Tibial nerve (tissue), 4 donors: ENCODE measurements around the gene TMEM151B. TPM values are rescaled to one million over a fixed set of nuclear protein-coding genes. Genes with fewer than 3 reads are reported as not detected.

Experiments
- DNase-seq, 2 donors: peaks; one replicate each; pipeline ENCODE4 v3.0.0-alpha.2; 2019; ENCODE audit warnings: low spot score in 2 of 2
- H3K27ac ChIP-seq, 4 donors: fragments of 200-600 bp; sonication (generic) in 3 of 4; one replicate each; pipeline ENCODE4 v1.5.1; 2017 to 2019; ENCODE audit warnings: mild to moderate bottlenecking in 1 of 4
- H3K27me3 ChIP-seq, 2 donors: fragments of 200-600 bp; sonication (generic) in 1 of 2; one replicate each; pipeline versions ENCODE4 v1.5.1 to v1.6.0; 2017 to 2019
- H3K36me3 ChIP-seq, 3 donors: fragments of 200-600 bp; sonication (generic); one replicate each; pipeline ENCODE4 v1.5.1; 2018 to 2019
- H3K4me1 ChIP-seq, 4 donors: fragments of 200-600 bp; sonication (generic) in 3 of 4; one replicate each; pipeline ENCODE4 v1.5.1; 2017 to 2019
- H3K4me3 ChIP-seq, 4 donors: fragments of 200-600 bp; sonication (generic) in 3 of 4; one replicate each; pipeline ENCODE4 v1.5.1; 2017 to 2019; ENCODE audit warnings: mild to moderate bottlenecking in 1 of 4, moderate library complexity in 1 of 4
- H3K9me3 ChIP-seq, 4 donors: fragments of 200-600 bp; sonication (generic) in 3 of 4; one replicate each; pipeline ENCODE4 v1.5.1; 2017 to 2019
- EP300 ChIP-seq, 2 donors: sonication (generic); formaldehyde crosslinking; IDR thresholded peaks; one replicate each; pipeline ENCODE4 v1.6.1; 2017; ENCODE audit warnings: antibody characterized with exemption in 2 of 2, mild to moderate bottlenecking in 1 of 2
- POLR2A ChIP-seq, 2 donors: fragments of 450-650 bp; IDR thresholded peaks; one replicate each; pipeline ENCODE4 v1.6.1; 2017; ENCODE audit warnings: antibody characterized with exemption in 2 of 2, mild to moderate bottlenecking in 2 of 2, moderate library complexity in 2 of 2
- WGBS, 2 donors: methylation state at CpG; one replicate each; pipeline ENCODE4 v1.1.5; 2018; 5-methylcytosine and 5-hydroxymethylcytosine counted together
- total RNA-seq, 4 donors: library from RNA; depleted of rRNA; stranded (reverse); fragments of >200 nt; gene quantifications; one replicate each; pipeline ENCODE4 v1.1.0, GENCODE V29; 2016
- TF ChIP-seq, protein P1 (sequence below), 5 experiments: fragments of 200-600 bp in 3 of 5; fragments of 450-650 bp in 2 of 5; sonication (generic) in 3 of 5; IDR thresholded peaks; one replicate each; pipeline ENCODE4 v1.5.1; 2016 to 2019; ENCODE audit warnings: antibody characterized with exemption in 5 of 5, mild to moderate bottlenecking in 3 of 5, moderate library complexity in 2 of 5

TMEM151B gene
- total RNA-seq, 4 donors from 2014 or later, result 0.42 TPM; not detected in 3

DNA sequence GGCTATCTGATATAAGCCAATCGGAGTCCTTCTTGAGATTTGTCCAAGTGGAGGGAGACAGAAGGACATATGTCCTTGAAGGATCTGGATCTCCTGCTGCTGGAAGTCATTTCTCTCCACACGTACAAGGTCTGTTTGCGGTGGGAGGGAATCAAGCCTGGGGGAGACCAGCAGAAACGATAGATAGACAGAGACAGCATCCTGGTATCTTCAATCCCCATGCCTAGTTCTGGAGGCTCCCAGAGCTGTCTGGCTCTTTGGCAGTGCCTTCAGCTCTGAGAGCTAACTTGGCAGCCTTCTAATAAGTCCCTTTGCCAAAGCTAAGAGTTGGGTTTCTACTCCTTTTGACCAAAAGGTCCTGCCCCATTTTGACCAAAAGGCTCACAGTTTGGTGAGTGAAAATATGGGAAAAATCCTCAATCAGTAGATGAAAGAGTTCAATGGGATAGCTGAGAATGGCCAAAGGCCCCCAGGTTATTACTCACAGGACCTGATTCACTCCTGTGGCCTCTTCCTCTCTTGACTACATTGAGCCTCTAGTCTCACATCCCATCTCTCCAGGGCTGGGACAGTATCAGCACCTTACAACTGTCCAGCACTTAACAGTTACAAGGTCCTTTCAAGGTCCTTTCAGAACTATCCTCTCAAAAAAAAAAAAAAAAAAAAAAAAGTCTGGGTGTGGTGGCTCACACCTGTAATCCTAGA, 22.6 kb downstream of the TMEM151B start:
- no peak overlapping the region for H3K4me3 ChIP-seq
- no peak overlapping the region for H3K27ac ChIP-seq
- peaks cover 0 to 12% (median 9%) of the 10 kb centered on the region in 4 donors for H3K4me1 ChIP-seq
- DNase-seq, result no peak
- TF ChIP-seq, protein P1, sequence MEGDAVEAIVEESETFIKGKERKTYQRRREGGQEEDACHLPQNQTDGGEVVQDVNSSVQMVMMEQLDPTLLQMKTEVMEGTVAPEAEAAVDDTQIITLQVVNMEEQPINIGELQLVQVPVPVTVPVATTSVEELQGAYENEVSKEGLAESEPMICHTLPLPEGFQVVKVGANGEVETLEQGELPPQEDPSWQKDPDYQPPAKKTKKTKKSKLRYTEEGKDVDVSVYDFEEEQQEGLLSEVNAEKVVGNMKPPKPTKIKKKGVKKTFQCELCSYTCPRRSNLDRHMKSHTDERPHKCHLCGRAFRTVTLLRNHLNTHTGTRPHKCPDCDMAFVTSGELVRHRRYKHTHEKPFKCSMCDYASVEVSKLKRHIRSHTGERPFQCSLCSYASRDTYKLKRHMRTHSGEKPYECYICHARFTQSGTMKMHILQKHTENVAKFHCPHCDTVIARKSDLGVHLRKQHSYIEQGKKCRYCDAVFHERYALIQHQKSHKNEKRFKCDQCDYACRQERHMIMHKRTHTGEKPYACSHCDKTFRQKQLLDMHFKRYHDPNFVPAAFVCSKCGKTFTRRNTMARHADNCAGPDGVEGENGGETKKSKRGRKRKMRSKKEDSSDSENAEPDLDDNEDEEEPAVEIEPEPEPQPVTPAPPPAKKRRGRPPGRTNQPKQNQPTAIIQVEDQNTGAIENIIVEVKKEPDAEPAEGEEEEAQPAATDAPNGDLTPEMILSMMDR (IDR thresholded peaks at IDR 0.05), result no peak
- TF ChIP-seq POLR2A (IDR thresholded peaks at IDR 0.05) (no peak), EP300 (IDR thresholded peaks at IDR 0.05) (no peak)
- WGBS, 2 donors, result 86 to 89% methylated on average over 4 of the region's 4 CpGs
- H3K9me3 ChIP-seq, result no peaks in the 10 kb centered on the region
- no peaks in the 10 kb centered on the region for H3K36me3 ChIP-seq
- H3K27me3 ChIP-seq, result peaks cover 2 to 91% of the 10 kb centered on the region in 2 donors

DNA sequence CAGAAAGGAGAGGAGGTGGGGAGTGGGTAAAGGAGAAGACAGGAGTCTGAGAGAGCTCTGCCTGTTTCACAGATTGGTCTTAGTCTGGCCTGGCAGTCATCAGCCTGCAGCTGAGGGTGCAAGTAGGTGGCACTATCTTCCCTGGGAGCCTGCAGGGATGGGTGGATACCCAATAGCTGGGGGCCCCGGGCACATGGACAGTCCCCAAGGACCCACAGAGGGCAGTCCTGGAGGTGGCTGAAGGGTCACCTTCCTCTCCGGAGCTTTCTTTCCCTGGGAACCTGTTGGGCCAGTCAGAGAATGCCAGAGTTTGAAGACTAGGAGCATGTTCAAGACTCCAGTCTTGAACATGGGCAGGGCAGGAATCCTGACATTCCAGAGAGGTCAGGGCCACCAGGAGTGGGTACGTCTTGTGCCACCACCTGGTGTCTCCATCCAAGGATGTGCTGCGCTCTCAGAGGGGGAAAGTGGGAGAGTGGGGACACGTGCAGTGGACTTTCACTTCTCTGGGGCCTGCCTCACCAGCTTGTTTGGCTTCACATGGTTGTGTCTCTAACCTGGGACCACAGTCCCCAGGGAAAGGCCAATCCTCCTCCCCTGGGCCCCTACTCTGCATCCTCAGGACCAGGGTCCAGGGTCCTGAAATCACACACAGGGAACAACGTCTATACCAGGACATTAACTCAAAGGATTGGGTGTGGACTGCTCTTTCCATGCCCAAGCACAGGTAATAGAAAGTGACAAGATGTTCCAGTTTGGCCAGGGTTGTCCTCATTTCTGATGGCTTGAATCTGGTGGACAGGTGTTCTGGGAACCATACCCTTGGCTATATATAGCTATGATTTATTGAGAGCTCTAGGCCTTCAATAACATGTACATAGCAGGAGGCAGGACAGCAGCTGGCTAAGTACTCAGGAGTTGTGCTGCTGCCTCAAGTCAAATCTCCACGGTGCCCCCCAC, 24.9 kb downstream of the TMEM151B start:
- H3K27ac ChIP-seq, result no peak overlapping the region
- WGBS, 2 donors, result 65 to 69% methylated on average over 7 of the region's 7 CpGs
- peaks cover 0 to 7% (median 0%) of the 10 kb centered on the region in 3 donors for H3K36me3 ChIP-seq
- peaks cover 0 to 17% (median 11%) of the 10 kb centered on the region in 4 donors for H3K4me1 ChIP-seq
- TF ChIP-seq, protein P1 (IDR thresholded peaks at IDR 0.05), result no peak
- no peak for TF ChIP-seq POLR2A (IDR thresholded peaks at IDR 0.05)
- H3K4me3 ChIP-seq, result no peak overlapping the region
- DNase-seq, result no peak
- no peaks in the 10 kb centered on the region for H3K9me3 ChIP-seq
- H3K27me3 ChIP-seq, result peaks cover 2 to 73% of the 10 kb centered on the region in 2 donors

DNA sequence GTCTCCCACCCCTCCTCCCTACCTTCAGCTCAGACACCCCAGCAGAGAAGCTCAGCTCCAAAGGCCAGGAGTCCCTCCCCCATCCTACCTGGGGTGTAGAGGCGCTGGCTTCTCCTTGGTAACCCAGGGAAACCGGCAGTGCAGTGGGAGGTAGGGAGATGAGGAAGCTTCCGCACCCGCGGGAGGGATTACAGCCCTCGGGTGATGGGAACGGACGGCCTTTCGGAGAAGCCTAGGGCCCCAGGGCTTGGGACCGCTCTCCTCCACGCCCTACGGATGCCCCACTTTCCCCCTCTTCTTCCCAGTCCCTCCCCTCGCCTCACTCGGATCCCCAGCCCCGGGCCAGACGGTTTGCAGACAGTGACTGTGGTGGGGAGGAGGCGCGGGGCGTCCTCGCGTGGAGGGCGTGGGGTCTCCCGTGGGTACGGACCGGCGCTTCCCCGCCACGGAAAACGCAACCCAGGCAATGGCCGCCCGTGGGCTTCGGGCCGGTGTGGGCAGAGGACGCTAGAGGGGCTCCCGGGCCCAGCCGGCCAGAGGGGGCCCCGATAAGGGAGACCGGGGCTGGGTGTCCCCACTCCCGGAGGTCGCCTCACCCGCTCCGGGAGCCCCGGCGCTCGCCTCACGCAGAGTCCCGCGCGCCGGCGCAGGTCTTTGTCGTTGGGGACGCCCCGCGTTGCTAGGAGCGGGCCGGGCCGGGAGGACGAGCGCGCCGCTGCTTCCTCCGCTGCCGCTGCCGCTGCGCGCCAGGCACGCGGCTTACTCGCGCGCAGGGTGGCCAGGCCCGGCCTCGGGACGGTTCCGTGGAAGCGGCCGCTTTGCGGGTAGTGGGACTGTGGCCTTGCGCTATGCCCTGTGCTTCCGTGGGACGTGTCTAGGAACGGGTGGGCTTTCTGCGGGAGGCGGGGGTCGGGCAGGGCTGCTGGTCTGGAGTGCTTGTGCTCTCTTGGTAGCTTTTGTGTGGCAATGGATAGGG, 27.1 kb downstream of the TMEM151B start:
- DNase-seq, result no peak
- Histone ChIP-seq H3K27ac (no peak overlapping the region), H3K36me3 (peaks cover 0 to 29% (median 12%) of the 10 kb centered on the region in 3 donors), H3K27me3 (peaks cover 2 to 51% of the 10 kb centered on the region in 2 donors), H3K4me1 (peaks cover 0 to 17% (median 11%) of the 10 kb centered on the region in 4 donors), H3K9me3 (no peaks in the 10 kb centered on the region), H3K4me3 (peak overlapping the region; percentile 29 to 57 (median 37))
- 1% methylated on average over 24 to 59 of the region's 86 CpGs for WGBS, 2 donors
- TF ChIP-seq POLR2A (IDR thresholded peaks at IDR 0.05) (no peak), EP300 (IDR thresholded peaks at IDR 0.05) (no peak)
- TF ChIP-seq, protein P1 (IDR thresholded peaks at IDR 0.05), result no peak

DNA sequence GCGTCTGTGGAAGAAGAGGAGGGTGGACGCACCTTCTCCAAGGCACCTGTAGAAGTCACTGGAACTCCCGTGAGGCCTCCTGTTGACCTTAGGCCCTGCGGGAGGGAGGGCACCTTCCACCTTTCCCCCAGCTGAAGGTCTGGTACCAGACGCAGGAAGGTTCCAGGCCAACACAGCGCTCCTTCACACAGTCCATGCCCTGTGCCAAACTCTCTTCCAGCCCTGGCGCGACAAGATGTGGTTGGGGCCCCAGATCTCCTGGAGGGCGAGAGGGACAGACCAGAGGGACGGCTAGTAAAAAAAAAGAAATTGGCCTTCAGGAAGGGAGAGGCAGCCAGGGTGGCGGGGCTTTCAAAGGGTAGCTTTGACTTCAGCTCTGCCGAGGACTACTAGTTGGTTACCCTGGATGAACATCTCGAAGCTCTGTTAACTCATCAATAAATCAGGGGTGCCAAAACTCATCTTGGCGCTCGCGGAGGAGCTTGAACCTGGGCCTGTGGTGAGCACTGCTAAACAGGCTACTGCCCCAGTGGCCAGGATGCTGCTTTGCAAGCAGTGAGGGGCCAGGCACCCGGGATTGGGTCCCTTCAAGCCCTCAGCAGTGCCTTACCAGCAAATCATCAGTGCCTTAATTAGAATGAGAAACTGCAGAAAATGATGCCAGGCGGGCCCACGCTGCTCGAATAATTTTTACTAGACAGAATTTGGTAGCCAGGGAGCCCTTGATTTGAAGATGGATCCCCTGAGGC, 28.0 kb downstream of the TMEM151B start:
- Histone ChIP-seq H3K27me3 (peaks cover 2 to 45% of the 10 kb centered on the region in 2 donors), H3K4me3 (no peak overlapping the region), H3K27ac (no peak overlapping the region), H3K36me3 (peaks cover 0 to 38% (median 16%) of the 10 kb centered on the region in 3 donors), H3K9me3 (no peaks in the 10 kb centered on the region), H3K4me1 (peaks cover 0 to 17% (median 11%) of the 10 kb centered on the region in 4 donors)
- 38 to 46% methylated on average over 19 to 20 of the region's 20 CpGs for WGBS, 2 donors
- DNase-seq, result no peak
- TF ChIP-seq EP300 (IDR thresholded peaks at IDR 0.05), result no peak
- TF ChIP-seq POLR2A (IDR thresholded peaks at IDR 0.05), result no peak
- TF ChIP-seq, protein P1 (IDR thresholded peaks at IDR 0.05), result no peak
